T-cell (primary cell): Measurements from ENCODE around the gene RNPEP. TPM values are rescaled to one million over a fixed set of nuclear protein-coding genes. Genes with fewer than 3 reads are reported as not detected.

Experiments
- ATAC-seq, 4 experiments: fragments of 200-7000 bp in 3 of 4; fragments of 150-1000 bp in 1 of 4; cut with Tn5 transposase; replicated peaks in 1 of 4; 1 replicate in 3 of 4; 2 replicates in 1 of 4; pipeline ENCODE4 v1.10.0; 2021; ENCODE audit warnings: moderate library complexity in 3 of 4, mild to moderate bottlenecking in 2 of 4, moderate number of reproducible peaks in 1 of 4
- CTCF ChIA-PET, 2 donors: fragments of 300-600 bp; sonication (Branson Sonifier 250); formaldehyde crosslinking; loops; one replicate each; lab custom pipeline; 2022; ENCODE audit warnings: antibody characterized with exemption in 2 of 2; lab: Charles Lee
- POLR2A ChIA-PET, 2 donors: fragments of 300-600 bp; sonication (Branson Sonifier 250); formaldehyde crosslinking; loops; one replicate each; lab custom pipeline; 2022; ENCODE audit warnings: antibody characterized with exemption in 2 of 2; lab: Charles Lee
- DNase-seq, 35 experiments: peaks; one replicate each; pipeline versions ENCODE4 v3.0.0 to v3.0.0-alpha.2; 2013 to 2023
- H3K27ac ChIP-seq: one replicate; pipeline ENCODE4 v1.5.1; 2013; ENCODE audit warnings: low read length
- H3K27me3 ChIP-seq, 2 experiments: replicated peaks in 1 of 2; 1 replicate in 1 of 2; 2 replicates in 1 of 2; pipeline versions ENCODE4 v1.6.1 to v1.7.0; 2013; ENCODE audit warnings: low read length in 1 of 2, mixed read lengths in 1 of 2; ENCODE audit not compliant: control insufficient read depth in 2 of 2, insufficient read depth in 2 of 2; ENCODE audit errors: extremely low read depth in 1 of 2
- H3K36me3 ChIP-seq, 2 donors: 1 replicate in 1 of 2; 2 replicates in 1 of 2; pipeline versions ENCODE4 v1.6.1 to v1.7.0; 2013; ENCODE audit warnings: low read length in 1 of 2; ENCODE audit not compliant: control insufficient read depth in 2 of 2, insufficient read depth in 1 of 2; ENCODE audit errors: extremely low read depth in 1 of 2
- H3K4me1 ChIP-seq, 2 experiments: 1 replicate in 1 of 2; 2 replicates in 1 of 2; pipeline versions ENCODE4 v1.6.1 to v1.7.0; 2013; ENCODE audit warnings: low read length in 2 of 2, mixed read lengths in 1 of 2; ENCODE audit not compliant: insufficient read depth in 2 of 2, control insufficient read depth in 1 of 2; ENCODE audit errors: extremely low read depth in 1 of 2
- H3K4me3 ChIP-seq, 2 donors: 1 replicate in 1 of 2; 2 replicates in 1 of 2; pipeline versions ENCODE4 v1.5.1 to v1.7.0; 2013; ENCODE audit warnings: mild to moderate bottlenecking in 2 of 2, low read length in 1 of 2, moderate library complexity in 1 of 2; ENCODE audit not compliant: control insufficient read depth in 1 of 2; ENCODE audit errors: extremely low read depth in 1 of 2
- H3K9me3 ChIP-seq: 2 replicates; pipeline ENCODE4 v1.7.0; 2013
- H3K27ac Mint-ChIP-seq, 2 donors: one replicate each; pipeline ENCODE4 v1.8.0; 2020 to 2021; ENCODE audit warnings: mild to moderate bottlenecking in 2 of 2, mixed read lengths in 2 of 2
- H3K27me3 Mint-ChIP-seq, 2 donors: one replicate each; pipeline ENCODE4 v1.8.0; 2021 to 2022; ENCODE audit warnings: mixed read lengths in 2 of 2
- H3K36me3 Mint-ChIP-seq: one replicate; pipeline ENCODE4 v1.8.0; 2021; ENCODE audit warnings: mixed read lengths
- H3K4me1 Mint-ChIP-seq, 3 donors: one replicate each; pipeline ENCODE4 v1.8.0; 2020 to 2022; ENCODE audit warnings: mixed read lengths in 3 of 3, mild to moderate bottlenecking in 1 of 3
- H3K4me3 Mint-ChIP-seq, 3 donors: one replicate each; pipeline ENCODE4 v1.8.0; 2020 to 2022; ENCODE audit warnings: mild to moderate bottlenecking in 3 of 3, mixed read lengths in 3 of 3, moderate library complexity in 3 of 3
- H3K9me3 Mint-ChIP-seq, 3 donors: one replicate each; pipeline ENCODE4 v1.8.0; 2020 to 2022; ENCODE audit warnings: mixed read lengths in 3 of 3
- WGBS: methylation state at CpG from one replicate; pipeline ENCODE4 v1.1.5; 2013; ENCODE audit warnings: missing lambda C conversion rate; ENCODE audit not compliant: insufficient coverage; 5-methylcytosine and 5-hydroxymethylcytosine counted together
- total RNA-seq, 35 experiments: library from RNA in 6 of 35; stranded (reverse) in 6 of 35; fragments of 120-200 nt in 1 of 35; gene quantifications; one replicate each; pipeline versions ENCODE4 v1.2.1 to v1.2.4 and lab custom pipeline; 2013 to 2026

RNPEP gene
- total RNA-seq, 5 donors from 2014 or later (not counting 1 experiment from before 2014, with no cell fraction given), result 20.1 to 30.4 (median 23.9) TPM

GRCh38 chr1:201945157-201945556 lies 37.3 kb upstream of the RNPEP start:
- ChIA-PET CTCF (interaction anchor here (0.6 to 1.0 kb wide), 4 partner anchors 8 to 69 kb away, joined by 3 to 5 read pairs (median 4); no protein-coding TSS in a partner anchor), POLR2A (no interaction called here)
- peak overlapping the region in 1 of 2 donors; percentile 39 for H3K27ac Mint-ChIP-seq

GRCh38 chr1:201945863-201946223 lies 36.6 kb upstream of the RNPEP start:
- 58% methylated on average over 9 of the region's 10 CpGs for WGBS

More at GRCh38 chr1:201945157-201945556, 37.3 kb upstream of the RNPEP start:
- H3K4me3 Mint-ChIP-seq, result no peak overlapping the region
- DNase-seq (no peak), ATAC-seq (no peak)
- no CpG with 5 or more reads among the region's 4 CpGs for WGBS
- H3K9me3 Mint-ChIP-seq, result no peaks in the 10 kb centered on the region
- peaks cover 0 to 10% of the 10 kb centered on the region in 2 experiments for H3K4me1 ChIP-seq
- no peak overlapping the region for H3K27ac ChIP-seq
- peaks cover 13 to 52% of the 10 kb centered on the region in 2 experiments for H3K27me3 ChIP-seq
- no peaks in the 10 kb centered on the region for H3K36me3 Mint-ChIP-seq
- H3K4me1 Mint-ChIP-seq, result peaks cover 12 to 17% (median 13%) of the 10 kb centered on the region in 3 donors
- no peaks in the 10 kb centered on the region for H3K9me3 ChIP-seq
- no peaks in the 10 kb centered on the region for H3K36me3 ChIP-seq
- no peak overlapping the region for H3K4me3 ChIP-seq
- peaks cover 53 to 54% of the 10 kb centered on the region in 2 donors for H3K27me3 Mint-ChIP-seq

GRCh38 chr1:201946224-201946908 lies 36.1 kb upstream of the RNPEP start, which contains the start of gene LMOD1:
Gene LMOD1, minus strand, starts transcription at chr1:201946548. Its CDS starts 208 bp downstream, at chr1:201946340.
- WGBS, result 11% methylated on average over 15 of the region's 28 CpGs
- H3K4me3 Mint-ChIP-seq, result peak within 1 kb of the TSS; percentile 4 to 70 (median 53)
- H3K9me3 Mint-ChIP-seq, result no peaks in the 10 kb centered on the region
- POLR2A ChIA-PET, result no interaction called here
- H3K36me3 Mint-ChIP-seq, result no peaks in the 10 kb centered on the region
- Histone ChIP-seq H3K36me3 (no peaks in the 10 kb centered on the region), H3K9me3 (no peaks in the 10 kb centered on the region), H3K27ac (no peak within 1 kb of the TSS), H3K4me3 (peak within 1 kb of the TSS in 1 of 2 donors; percentile 7), H3K4me1 (peaks cover 0 to 10% of the 10 kb centered on the region in 2 experiments), H3K27me3 (peaks cover 13 to 50% of the 10 kb centered on the region in 2 experiments)
- peak in 3 of 4 experiments; percentile 42 to 53 (median 47) for ATAC-seq
- peaks cover 52 to 54% of the 10 kb centered on the region in 2 donors for H3K27me3 Mint-ChIP-seq
- peak in 1 of 35 experiments; percentile 11 for DNase-seq
- CTCF ChIA-PET, result interaction anchor here (0.5 to 1.0 kb wide), 2 partner anchors 27 to 31 kb away, joined by 3 to 11 read pairs; no protein-coding TSS in a partner anchor
- peaks cover 12 to 17% (median 13%) of the 10 kb centered on the region in 3 donors for H3K4me1 Mint-ChIP-seq
- H3K27ac Mint-ChIP-seq, result peak within 1 kb of the TSS in 1 of 2 donors; percentile 55

More at GRCh38 chr1:201945863-201946223, 36.6 kb upstream of the RNPEP start:
- Histone ChIP-seq H3K27ac (no peak overlapping the region), H3K4me3 (no peak overlapping the region), H3K36me3 (no peaks in the 10 kb centered on the region), H3K4me1 (peaks cover 0 to 10% of the 10 kb centered on the region in 2 experiments), H3K27me3 (peaks cover 13 to 52% of the 10 kb centered on the region in 2 experiments), H3K9me3 (no peaks in the 10 kb centered on the region)
- POLR2A ChIA-PET, result no interaction called here
- Mint-ChIP-seq H3K4me3 (peak overlapping the region in 1 of 3 donors; percentile 70), H3K4me1 (peaks cover 12 to 17% (median 13%) of the 10 kb centered on the region in 3 donors), H3K27me3 (peaks cover 53 to 54% of the 10 kb centered on the region in 2 donors), H3K27ac (no peak overlapping the region), H3K36me3 (no peaks in the 10 kb centered on the region), H3K9me3 (no peaks in the 10 kb centered on the region)
- ATAC-seq (no peak), DNase-seq (no peak)
- CTCF ChIA-PET, result interaction anchor here (0.6 to 1.0 kb wide), 4 partner anchors 7 to 69 kb away, joined by 3 to 5 read pairs (median 4); no protein-coding TSS in a partner anchor

- Histone ChIP-seq H3K36me3 (no peaks in the 10 kb centered on the region), H3K9me3 (no peaks in the 10 kb centered on the region), H3K4me3 (no peak overlapping the region), H3K27me3 (peaks cover 13 to 40% of the 10 kb centered on the region in 2 experiments), H3K4me1 (peaks cover 0 to 10% of the 10 kb centered on the region in 2 experiments), H3K27ac (no peak overlapping the region)
- WGBS, result 93% methylated on average over 2 of the region's 3 CpGs
- POLR2A ChIA-PET, result no interaction called here
- DNase-seq (no peak), ATAC-seq (no peak)
- Mint-ChIP-seq H3K36me3 (no peaks in the 10 kb centered on the region), H3K4me3 (no peak overlapping the region), H3K4me1 (peaks cover 12 to 17% (median 13%) of the 10 kb centered on the region in 3 donors), H3K27me3 (peaks cover 49 to 51% of the 10 kb centered on the region in 2 donors), H3K27ac (no peak overlapping the region), H3K9me3 (no peaks in the 10 kb centered on the region)
- CTCF ChIA-PET, result no interaction called here
Observed at GRCh38 chr1:201947697-201948008, 34.8 kb upstream of the RNPEP start.

GRCh38 chr1:201949491-201949890 lies 33.0 kb upstream of the RNPEP start:
- Mint-ChIP-seq H3K36me3 (no peaks in the 10 kb centered on the region), H3K4me1 (peaks cover 16 to 20% (median 17%) of the 10 kb centered on the region in 3 donors), H3K9me3 (no peaks in the 10 kb centered on the region), H3K4me3 (no peak overlapping the region), H3K27me3 (peaks cover 36 to 40% of the 10 kb centered on the region in 2 donors), H3K27ac (no peak overlapping the region)
- H3K36me3 ChIP-seq, result no peaks in the 10 kb centered on the region
- ATAC-seq (no peak), DNase-seq (no peak)
- POLR2A ChIA-PET, result interaction anchor here in 1 of 2 donors (0.6 to 1.1 kb wide), 2 partner anchors 12 to 72 kb away, joined by 5 to 11 read pairs; no protein-coding TSS in a partner anchor
- peaks cover 0 to 12% of the 10 kb centered on the region in 2 experiments for H3K4me1 ChIP-seq
- H3K27ac ChIP-seq, result no peak overlapping the region
- CTCF ChIA-PET, result interaction anchor here in 1 of 2 donors (1.0 kb wide), 1 partner anchor 54 kb away, joined by 3 read pairs; no protein-coding TSS in a partner anchor
- H3K9me3 ChIP-seq, result no peaks in the 10 kb centered on the region
- no peak overlapping the region for H3K4me3 ChIP-seq
- H3K27me3 ChIP-seq, result peaks cover 13 to 33% of the 10 kb centered on the region in 2 experiments

- peak overlapping the region; percentile 83 for H3K27ac ChIP-seq
- H3K36me3 Mint-ChIP-seq, result peaks cover 10% of the 10 kb centered on the region
- ATAC-seq (no peak), DNase-seq (peak in 4 of 35 experiments; percentile 4 to 9 (median 4))
- peaks cover 9 to 10% of the 10 kb centered on the region in 2 experiments for H3K4me1 ChIP-seq
- H3K4me1 Mint-ChIP-seq, result peaks cover 18 to 27% (median 23%) of the 10 kb centered on the region in 3 donors
- peak overlapping the region; percentile 80 to 93 for H3K4me3 ChIP-seq
- ChIA-PET POLR2A (interaction anchor here in 1 of 2 donors (0.7 to 1.1 kb wide), 3 partner anchors 10 to 27 kb away, joined by 3 to 10 read pairs (median 4); no protein-coding TSS in a partner anchor), CTCF (interaction anchor here (0.6 to 1.1 kb wide), 5 partner anchors 9 to 1354 kb away, joined by 3 to 5 read pairs (median 4); no protein-coding TSS in a partner anchor)
- no peaks in the 10 kb centered on the region for H3K9me3 Mint-ChIP-seq
- no peaks in the 10 kb centered on the region for H3K9me3 ChIP-seq
- peak overlapping the region; percentile 92 to 97 (median 97) for H3K4me3 Mint-ChIP-seq
- H3K27me3 Mint-ChIP-seq, result no peaks in the 10 kb centered on the region
- 51% methylated on average over 10 of the region's 24 CpGs for WGBS
- H3K36me3 ChIP-seq, result peaks cover 0 to 16% of the 10 kb centered on the region in 2 donors
- H3K27me3 ChIP-seq, result peaks cover 0 to under 1% of the 10 kb centered on the region in 2 experiments
- peak overlapping the region; percentile 89 to 90 for H3K27ac Mint-ChIP-seq
Observed at GRCh38 chr1:201954263-201955008, 28.0 kb upstream of the RNPEP start.
